K562 (cell line): Measurements from ENCODE around the gene CIAO3. TPM values are rescaled to one million over a fixed set of nuclear protein-coding genes. Genes with fewer than 3 reads are reported as not detected.

Experiments used
- ATAC-seq: fragments of 200-7000 bp; cut with Tn5 transposase; 3 replicates; pipeline ENCODE4 v1.9.1; 2020; ENCODE audit warnings: moderate library complexity
- BruUV-seq: library from RNA; stranded (reverse); fragments of 400-500 nt; replicated peaks from 2 replicates; lab custom pipeline; 2021; lab: Mats Ljungman, UMichigan
- CTCF ChIA-PET: fragments of 300-600 bp; formaldehyde crosslinking; extraction: SDS; loops from one replicate; lab custom pipeline; 2021; ENCODE audit warnings: low intra/inter-chr PET ratio; lab: Yijun Ruan, JAX
- POLR2A ChIA-PET: fragments of 300-600, 350-650 bp; sonication (Branson Sonifier 250); formaldehyde crosslinking; extraction: SDS; loops from one replicate; lab custom pipeline; 2021; ENCODE audit warnings: antibody characterized with exemption, inconsistent platforms; lab: Yijun Ruan, JAX
- DNase-seq, 4 experiments: peaks; one replicate each; pipeline versions ENCODE4 v3.0.0 to v3.0.0-alpha.2; 2011 to 2018; ENCODE audit warnings: low spot score in 3 of 4, mixed read lengths in 3 of 4; ENCODE audit errors: extremely low read depth in 1 of 4
- FAIRE-seq: peaks from 2 replicates; lab custom pipeline; 2011; peaks lifted over from hg19 to GRCh38; lab: Jason Lieb, UNC
- H2AFZ ChIP-seq: 2 replicates; pipeline ENCODE4 v1.6.0; 2011; ENCODE audit warnings: low read depth, low read length, control low read depth, inconsistent platforms
- H3K27ac ChIP-seq: fragments of 200-600 bp; 3 replicates; pipeline ENCODE4 v1.8.0; 2011; ENCODE audit warnings: low read depth, mild to moderate bottlenecking, control low read depth, inconsistent platforms, low read length, moderate library complexity, mixed read lengths; ENCODE audit errors: extremely low read depth
- H3K27me3 ChIP-seq, 2 experiments: fragments of 300-600 bp in 1 of 2; 2 replicates in 1 of 2; 3 replicates in 1 of 2; pipeline versions ENCODE4 v1.6.0 to v1.8.0; 2011; ENCODE audit warnings: inconsistent platforms in 2 of 2, low read length in 2 of 2, mild to moderate bottlenecking in 1 of 2, mixed read lengths in 1 of 2, moderate library complexity in 1 of 2; ENCODE audit not compliant: control insufficient read depth in 2 of 2, insufficient read depth in 2 of 2
- H3K36me3 ChIP-seq: fragments of 300-600 bp; 3 replicates; pipeline ENCODE4 v1.8.0; 2011; ENCODE audit warnings: mild to moderate bottlenecking, low read length, inconsistent platforms; ENCODE audit not compliant: control insufficient read depth, insufficient read depth
- H3K4me1 ChIP-seq, 2 experiments: fragments of 200-600 bp in 1 of 2; replicated peaks in 1 of 2; 2 replicates in 1 of 2; 3 replicates in 1 of 2; pipeline versions ENCODE4 v1.5.1 to v1.8.0; 2011; ENCODE audit warnings: inconsistent platforms in 2 of 2, low read length in 2 of 2, mild to moderate bottlenecking in 1 of 2, mixed read lengths in 1 of 2, moderate library complexity in 1 of 2; ENCODE audit not compliant: control insufficient read depth in 2 of 2, insufficient read depth in 2 of 2
- H3K4me2 ChIP-seq: 2 replicates; pipeline ENCODE4 v1.6.1; 2011; ENCODE audit warnings: low read length, control low read depth, inconsistent platforms, mixed read lengths; ENCODE audit not compliant: insufficient read depth
- H3K4me3 ChIP-seq: fragments of 200-600 bp; sonication (generic), shearing (Covaris generic); 2 replicates; pipeline ENCODE4 v1.5.1; 2016; ENCODE audit warnings: control low read depth, inconsistent platforms
- H3K79me2 ChIP-seq: fragments of 200-600 bp; 3 replicates; pipeline ENCODE4 v1.8.0; 2011; ENCODE audit warnings: low read length, inconsistent platforms; ENCODE audit not compliant: control insufficient read depth, insufficient read depth
- H3K9ac ChIP-seq, 2 experiments: 2 replicates each; pipeline versions ENCODE4 v1.6.0 to v1.6.1; 2011; ENCODE audit warnings: low read depth in 2 of 2, low read length in 2 of 2, control low read depth in 1 of 2, inconsistent platforms in 1 of 2, mild to moderate bottlenecking in 1 of 2, mixed read lengths in 1 of 2; ENCODE audit not compliant: insufficient read depth in 1 of 2
- H3K9me1 ChIP-seq: one replicate; pipeline ENCODE4 v1.6.0; 2011; ENCODE audit warnings: inconsistent platforms, mild to moderate bottlenecking, low read length, moderate library complexity; ENCODE audit not compliant: control insufficient read depth, insufficient read depth
- H3K9me3 ChIP-seq: replicated peaks from 2 replicates; pipeline ENCODE4 v1.5.1; 2011; ENCODE audit warnings: low read depth, low read length, inconsistent platforms; ENCODE audit not compliant: control insufficient read depth, insufficient read depth
- H4K20me1 ChIP-seq: replicated peaks from 2 replicates; pipeline ENCODE4 v1.6.1; 2011; ENCODE audit warnings: low read length, inconsistent platforms, mixed read lengths; ENCODE audit not compliant: control insufficient read depth, insufficient read depth
- BCL6 ChIP-seq: fragments of 250-450 bp; sonication (Bioruptor Pico); IDR thresholded peaks from 2 replicates; pipeline ENCODE4 v1.4.0; 2020
- BRF1 ChIP-seq: IDR thresholded peaks from 3 replicates; pipeline ENCODE4 v1.6.1; 2011; ENCODE audit warnings: borderline replicate concordance, mild to moderate bottlenecking; ENCODE audit not compliant: insufficient read length; ENCODE audit errors: extremely low read depth
- CHD4 ChIP-seq: fragments of 200-600 bp; sonication (generic); IDR thresholded peaks from 3 replicates; pipeline ENCODE4 v1.6.1; 2012; ENCODE audit warnings: low read depth, mild to moderate bottlenecking, mixed read lengths, low read length, inconsistent platforms; ENCODE audit not compliant: insufficient read depth, insufficient replicate concordance, poor library complexity, severe bottlenecking
- GABPA ChIP-seq: fragments of 200-800 bp; sonication (Bioruptor generic); conservative IDR thresholded peaks from 2 replicates; pipeline ENCODE4 v1.6.1; 2016; ENCODE audit warnings: low read depth, missing genetic modification characterization, missing compliant biosample characterization
- GTF2A2 ChIP-seq: IDR thresholded peaks from 2 replicates; pipeline ENCODE4 v1.6.1; 2016; ENCODE audit warnings: mild to moderate bottlenecking, missing genetic modification characterization, missing compliant biosample characterization
- HMGXB4 ChIP-seq: sonication (generic); formaldehyde crosslinking; IDR thresholded peaks from 2 replicates; pipeline ENCODE4 v1.8.1; 2023; ENCODE audit warnings: mild to moderate bottlenecking, missing genetic modification reagents
- KAT2B ChIP-seq: IDR thresholded peaks from one replicate; pipeline ENCODE4 v1.6.1; 2012; ENCODE audit warnings: low read depth, mild to moderate bottlenecking, control low read depth, inconsistent platforms, low read length, moderate library complexity
- PHTF2 ChIP-seq: fragments of 250-450 bp; sonication (Bioruptor Pico); IDR thresholded peaks from 2 replicates; pipeline ENCODE4 v1.5.0; 2021; ENCODE audit warnings: mild to moderate bottlenecking
- SIN3A ChIP-seq, 2 experiments: fragments of 150-350 bp in 1 of 2; IDR thresholded peaks; 2 replicates each; pipeline ENCODE4 v1.6.1; 2011 to 2016; ENCODE audit warnings: borderline replicate concordance in 2 of 2, low read depth in 2 of 2, low read length in 2 of 2, mild to moderate bottlenecking in 2 of 2, moderate library complexity in 2 of 2; ENCODE audit not compliant: control insufficient read depth in 1 of 2
- SMC3 ChIP-seq: conservative IDR thresholded peaks from 2 replicates; pipeline ENCODE4 v1.6.1; 2011; ENCODE audit warnings: low read depth, low read length, improper control_type of control experiment; ENCODE audit not compliant: insufficient read depth
- SRSF9 ChIP-seq: fragments of 200-400 bp; formaldehyde crosslinking; IDR thresholded peaks from 2 replicates; pipeline ENCODE4 v1.6.1; 2017; ENCODE audit warnings: low read depth, low read length, borderline replicate concordance
- ZNF395 ChIP-seq: fragments of 200-800 bp; sonication (Bioruptor generic); IDR thresholded peaks from 2 replicates; pipeline ENCODE4 v1.6.1; 2017; ENCODE audit warnings: missing genetic modification characterization, missing compliant biosample characterization
- WGBS: fragments of 100-300 bp; shearing (Covaris generic); methylation state at CpG from one replicate; pipeline ENCODE4 v1.1.6; 2016; ENCODE audit warnings: low coverage, mixed read lengths; ENCODE audit not compliant: insufficient coverage; ENCODE audit errors: missing lambda C conversion rate; 5-methylcytosine and 5-hydroxymethylcytosine counted together
- in situ Hi-C: fragments of 300-500 bp; cut with MboI; formaldehyde crosslinking; loops from 4 replicates; pipeline ENCODE4 v1.15.0; 2018; ENCODE audit warnings: inconsistent platforms, mixed read lengths
- intact Hi-C: fragments of 100-400 bp; cut with micrococcal nuclease; formaldehyde crosslinking; loops from 2 replicates; pipeline ENCODE4 v1.14.2; 2022
- polyA plus RNA-seq, 8 experiments: library from polyadenylated mRNA; depleted of rRNA in 4 of 8; stranded (reverse) in 5 of 8; unstranded in 3 of 8; fragments of >200 nt; fragmentation: Nextera tagmentation in 2 of 8; fragmentation: Illumina TruSeq in 1 of 8; extraction: Ambion mirVana in 2 of 8; extraction: Trizol in 1 of 8; gene quantifications; 2 replicates each; pipeline versions ENCODE4 v1.2.1 to v1.2.3, GENCODE V29; 2011 to 2014; ENCODE audit warnings: inconsistent platforms in 1 of 8, missing spikeins in 1 of 8
- total RNA-seq, 7 experiments: library from RNA; depleted of rRNA in 6 of 7; stranded (reverse); fragments of >200 nt in 6 of 7; fragmentation: Illumina TruSeq in 2 of 7; extraction: Trizol in 2 of 7; gene quantifications; 2 replicates each; pipeline versions ENCODE4 v1.2.1 to v1.2.3, GENCODE V29; 2011 to 2021; ENCODE audit warnings: low replicate concordance in 1 of 7

Gene CIAO3
- total and polyA plus RNA-seq, 9 of the 15 experiments (the other 6 are each of a cell fraction or from before 2014, with no cell fraction given) = 2.2 to 35.6 (median 18.7) TPM

GRCh38 chr16:760065-760464 is 19.3 kb upstream of the CIAO3 start:
- H3K27me3 ChIP-seq = no peaks in the 10 kb centered on the region
- no peak overlapping the region for H3K4me3 ChIP-seq
- WGBS = 60% methylated on average over 12 of the region's 15 CpGs
- no peak for ATAC-seq
- no peaks in the 10 kb centered on the region for H3K9me3 ChIP-seq
- POLR2A ChIA-PET = interaction anchor here (1.0 to 2.1 kb wide), 3 partner anchors 9 to 30 kb away, joined by 3 to 4 read pairs (median 4); no protein-coding TSS in a partner anchor
- peak overlapping the region in 1 of 2 experiments; percentile 81; a peak in 2 of 4 replicates for H3K9ac ChIP-seq
- no TSS peak for BruUV-seq
- no peaks in the 10 kb centered on the region for H3K79me2 ChIP-seq
- no peak overlapping the region for H2AFZ ChIP-seq
- H3K9me1 ChIP-seq = no peaks in the 10 kb centered on the region
- TF ChIP-seq PHTF2 (CRISPR knock-in tag) (no peak), SRSF9 (no peak), SIN3A (IDR thresholded peaks at IDR 0.05; ENCODE audit: borderline replicate concordance in 2 of 2, control insufficient read depth in 1 of 2, low read depth in 2 of 2, low read length in 2 of 2) (no peak), HMGXB4 (CRISPR knock-in tag) (no peak), BRF1 (no peak), SMC3 (no peak), KAT2B (no peak), BCL6 (CRISPR knock-in tag) (no peak), ZNF395 (no peak), CHD4 (no peak), GABPA (tag) (no peak), GTF2A2 (tag) (no peak)
- CTCF ChIA-PET = no interaction called here
- DNase-seq = no peak
- in situ Hi-C loops (no loop called here), intact Hi-C loops (no loop called here)
- no peaks in the 10 kb centered on the region for H4K20me1 ChIP-seq
- no peak for FAIRE-seq
- H3K27ac ChIP-seq = no peak overlapping the region
- peaks cover 2 to 57% of the 10 kb centered on the region in 2 experiments; a peak in 4 of 5 replicates for H3K4me1 ChIP-seq
- no peaks in the 10 kb centered on the region for H3K36me3 ChIP-seq
- no peak overlapping the region for H3K4me2 ChIP-seq
